ENCODE data around the gene BCL11B. TPM values are rescaled to one million over a fixed set of nuclear protein-coding genes. Genes with fewer than 3 reads are reported as not detected.

Gene BCL11B
- total RNA-seq, 4 donors from 2014 or later = 0.68 to 1.5 (median 0.85) TPM

DNA sequence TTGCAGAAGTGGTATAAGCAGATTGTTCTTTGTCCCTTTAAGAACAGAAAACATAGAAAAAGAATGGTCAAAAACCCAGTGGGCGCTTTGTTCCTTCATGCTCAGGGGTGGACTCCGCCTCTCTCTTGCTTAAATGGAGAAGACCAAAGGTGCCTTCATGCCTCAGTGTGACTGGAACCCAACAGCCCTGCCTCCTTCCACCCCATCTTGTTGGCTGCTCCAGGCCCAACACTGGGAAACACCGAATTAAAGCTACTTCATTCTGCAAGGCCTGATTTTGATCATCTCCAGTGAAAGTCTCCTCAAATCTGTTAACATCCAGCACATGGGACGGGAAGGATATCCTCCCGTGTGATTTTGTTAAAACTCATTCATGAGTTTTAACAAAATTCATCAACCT lies 103.7 kb downstream of the BCL11B start:
- TF ChIP-seq, protein P1, sequence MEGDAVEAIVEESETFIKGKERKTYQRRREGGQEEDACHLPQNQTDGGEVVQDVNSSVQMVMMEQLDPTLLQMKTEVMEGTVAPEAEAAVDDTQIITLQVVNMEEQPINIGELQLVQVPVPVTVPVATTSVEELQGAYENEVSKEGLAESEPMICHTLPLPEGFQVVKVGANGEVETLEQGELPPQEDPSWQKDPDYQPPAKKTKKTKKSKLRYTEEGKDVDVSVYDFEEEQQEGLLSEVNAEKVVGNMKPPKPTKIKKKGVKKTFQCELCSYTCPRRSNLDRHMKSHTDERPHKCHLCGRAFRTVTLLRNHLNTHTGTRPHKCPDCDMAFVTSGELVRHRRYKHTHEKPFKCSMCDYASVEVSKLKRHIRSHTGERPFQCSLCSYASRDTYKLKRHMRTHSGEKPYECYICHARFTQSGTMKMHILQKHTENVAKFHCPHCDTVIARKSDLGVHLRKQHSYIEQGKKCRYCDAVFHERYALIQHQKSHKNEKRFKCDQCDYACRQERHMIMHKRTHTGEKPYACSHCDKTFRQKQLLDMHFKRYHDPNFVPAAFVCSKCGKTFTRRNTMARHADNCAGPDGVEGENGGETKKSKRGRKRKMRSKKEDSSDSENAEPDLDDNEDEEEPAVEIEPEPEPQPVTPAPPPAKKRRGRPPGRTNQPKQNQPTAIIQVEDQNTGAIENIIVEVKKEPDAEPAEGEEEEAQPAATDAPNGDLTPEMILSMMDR (IDR thresholded peaks at IDR 0.05; ENCODE audit: low read depth) = no peak

DNA sequence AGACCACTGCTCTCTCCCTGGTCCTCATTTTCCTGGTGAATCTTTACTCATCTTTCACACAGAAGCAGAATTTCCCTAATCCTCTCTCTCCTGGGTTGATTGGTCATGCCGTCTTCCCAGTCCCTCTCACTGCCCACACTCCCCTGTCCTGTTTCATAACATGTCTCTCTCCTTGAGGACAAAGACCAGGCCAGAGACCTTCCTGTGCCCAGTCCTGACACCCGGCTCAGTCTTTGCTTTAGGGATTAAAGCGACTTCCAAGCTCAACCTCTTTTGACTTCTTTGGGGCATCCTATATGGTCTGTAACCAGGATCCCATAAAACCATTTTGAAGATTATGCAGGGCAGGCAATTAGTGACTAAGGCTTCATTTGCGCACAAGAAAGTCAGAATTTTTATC lies 105.5 kb downstream of the BCL11B start:
- TF ChIP-seq, protein P1 (IDR thresholded peaks at IDR 0.05; ENCODE audit: low read depth) = no peak

DNA sequence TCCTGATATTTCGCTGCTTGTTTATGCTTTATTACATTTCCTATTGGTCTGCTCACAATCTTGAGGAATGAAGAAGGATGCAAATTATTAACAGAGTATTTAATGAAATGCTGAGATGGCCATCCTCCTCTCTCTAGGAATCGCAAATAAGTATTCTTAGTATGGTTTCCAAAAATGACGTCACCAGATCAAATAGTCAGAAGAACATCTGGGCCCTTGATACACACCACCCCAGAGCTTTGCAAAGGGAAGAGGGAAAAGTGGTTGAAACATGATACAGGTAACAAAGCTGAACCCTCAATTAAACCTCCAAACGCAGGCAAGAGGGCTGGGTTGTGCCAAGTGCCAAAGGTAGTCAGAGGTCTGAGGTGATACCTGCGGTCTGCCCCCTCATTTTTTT lies 107.3 kb downstream of the BCL11B start:
- TF ChIP-seq, protein P1 (IDR thresholded peaks at IDR 0.05; ENCODE audit: low read depth) = no peak

GRCh38 chr14:99163446-99163845 lies 108.6 kb downstream of the BCL11B start:
- TF ChIP-seq, protein P1 (IDR thresholded peaks at IDR 0.05; ENCODE audit: low read depth) = no peak

GRCh38 chr14:99159341-99160340 lies 112.4 kb downstream of the BCL11B start:
- TF ChIP-seq, protein P1 (IDR thresholded peaks at IDR 0.05; ENCODE audit: low read depth) = no peak

DNA sequence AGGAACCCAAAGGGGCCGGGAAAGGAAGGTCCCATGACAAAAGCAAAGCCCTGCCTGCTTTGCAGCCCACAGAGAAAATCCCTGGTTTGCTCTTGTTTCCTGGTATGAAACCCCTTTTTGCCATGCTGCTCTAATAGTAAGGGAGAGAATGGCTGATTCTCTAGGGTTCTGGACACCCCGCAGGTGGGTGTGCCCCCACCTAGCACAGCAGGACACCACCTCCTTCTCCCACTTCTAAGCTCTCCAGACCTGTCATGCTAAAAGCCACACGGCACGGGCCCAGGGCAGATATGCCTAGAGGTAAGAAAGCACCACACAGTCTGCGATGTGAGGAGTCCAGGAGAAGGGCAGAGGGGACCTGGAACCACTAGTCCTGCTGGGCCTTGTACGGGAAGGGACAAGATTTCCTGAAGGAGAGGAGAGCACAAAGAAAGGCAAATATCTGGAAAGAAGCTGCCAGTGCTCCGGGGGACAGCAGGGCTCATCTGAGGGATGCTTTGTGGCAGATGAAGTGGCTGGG lies 113.3 kb downstream of the BCL11B start:
- TF ChIP-seq, protein P1 (IDR thresholded peaks at IDR 0.05; ENCODE audit: low read depth) = no peak

DNA sequence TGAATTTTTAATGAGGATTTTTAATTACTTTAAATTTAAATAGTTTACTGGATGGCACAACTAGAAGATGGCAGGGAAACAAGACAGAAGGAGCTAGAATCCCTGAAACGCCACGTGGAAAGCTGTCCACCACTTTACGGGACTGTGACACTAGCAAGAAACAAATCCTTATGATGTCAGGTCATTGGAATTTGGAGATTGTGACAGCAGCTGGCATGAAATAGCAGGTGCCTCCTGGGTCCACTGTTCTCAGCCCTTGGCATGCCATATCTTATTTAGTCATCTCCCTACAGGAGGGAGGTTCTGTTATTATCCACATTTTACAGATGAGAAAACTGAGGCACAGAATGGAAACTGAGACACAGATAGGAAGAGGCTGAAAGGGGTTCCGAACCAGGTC lies 113.8 kb downstream of the BCL11B start:
- TF ChIP-seq, protein P1 (IDR thresholded peaks at IDR 0.05; ENCODE audit: low read depth) = no peak

Data from subcutaneous adipose tissue (tissue), 4 donors.